AG04450 (cell line): ENCODE data around the gene MAGI2. TPM values are rescaled to one million over a fixed set of nuclear protein-coding genes. Genes with fewer than 3 reads are reported as not detected.

Experiments
- CTCF ChIA-PET: fragments of 300-600, 350-600 bp; formaldehyde crosslinking; extraction: SDS; loops from one replicate; lab custom pipeline; 2022; ENCODE audit warnings: antibody characterized with exemption, inconsistent platforms; lab: Charles Lee
- POLR2A ChIA-PET: fragments of 350-600 bp; formaldehyde crosslinking; extraction: SDS; loops from one replicate; lab custom pipeline; 2021; ENCODE audit warnings: antibody characterized with exemption, inconsistent platforms; lab: Yijun Ruan, JAX
- DNase-seq: peaks from one replicate; pipeline ENCODE4 v3.0.0-alpha.2; 2011; ENCODE audit warnings: low read depth, low spot score
- H3K27ac ChIP-seq: one replicate; pipeline ENCODE4 v1.5.1; 2012; ENCODE audit warnings: low read depth, low read length, control low read depth
- H3K27me3 ChIP-seq: one replicate; pipeline ENCODE4 v1.6.0; 2012; ENCODE audit warnings: low read length; ENCODE audit not compliant: control insufficient read depth, insufficient read depth
- H3K4me3 ChIP-seq: 2 replicates; pipeline ENCODE4 v1.5.1; 2011; ENCODE audit warnings: mild to moderate bottlenecking, low read depth, low read length, control low read depth
- H3K9me3 ChIP-seq: 2 replicates; pipeline ENCODE4 v1.5.1; 2012; ENCODE audit warnings: low read length; ENCODE audit not compliant: control insufficient read depth, insufficient read depth
- polyA plus RNA-seq: library from polyadenylated mRNA; depleted of rRNA; stranded (reverse); fragments of >200 nt; gene quantifications from 2 replicates; pipeline ENCODE4 v1.2.3, GENCODE V29; 2011
- TF ChIP-seq, protein P1 (sequence below): IDR thresholded peaks from 2 replicates; pipeline ENCODE4 v1.5.1; 2011; ENCODE audit warnings: low read depth, low read length, control low read depth, inconsistent platforms

The MAGI2 gene
- polyA plus RNA-seq, 1 experiment = 2.3 TPM

DNA sequence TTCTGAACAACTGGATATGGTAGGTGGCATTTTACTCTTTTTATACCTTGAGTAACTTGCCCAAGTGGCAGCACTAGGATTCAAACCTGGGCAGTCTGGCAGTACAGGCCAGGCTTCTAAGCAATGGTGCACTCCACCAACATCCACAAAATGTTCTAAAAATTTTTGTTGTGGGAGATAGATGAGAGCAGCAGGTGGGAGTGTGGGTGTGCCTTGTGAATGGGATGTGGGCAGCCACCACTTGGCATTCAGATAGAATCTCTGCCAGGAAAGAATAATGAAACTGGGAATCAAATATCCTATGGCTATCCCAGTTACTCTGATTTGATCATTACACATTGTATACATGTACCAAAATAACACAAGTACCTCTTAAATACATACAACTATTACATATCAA lies 810.7 kb downstream of the MAGI2 start:
- Histone ChIP-seq H3K4me3 (no peak overlapping the region), H3K27ac (no peak overlapping the region), H3K9me3 (no peaks in the 10 kb centered on the region), H3K27me3 (no peaks in the 10 kb centered on the region)
- ChIA-PET POLR2A (no interaction called here), CTCF (no interaction called here)
- TF ChIP-seq, protein P1, sequence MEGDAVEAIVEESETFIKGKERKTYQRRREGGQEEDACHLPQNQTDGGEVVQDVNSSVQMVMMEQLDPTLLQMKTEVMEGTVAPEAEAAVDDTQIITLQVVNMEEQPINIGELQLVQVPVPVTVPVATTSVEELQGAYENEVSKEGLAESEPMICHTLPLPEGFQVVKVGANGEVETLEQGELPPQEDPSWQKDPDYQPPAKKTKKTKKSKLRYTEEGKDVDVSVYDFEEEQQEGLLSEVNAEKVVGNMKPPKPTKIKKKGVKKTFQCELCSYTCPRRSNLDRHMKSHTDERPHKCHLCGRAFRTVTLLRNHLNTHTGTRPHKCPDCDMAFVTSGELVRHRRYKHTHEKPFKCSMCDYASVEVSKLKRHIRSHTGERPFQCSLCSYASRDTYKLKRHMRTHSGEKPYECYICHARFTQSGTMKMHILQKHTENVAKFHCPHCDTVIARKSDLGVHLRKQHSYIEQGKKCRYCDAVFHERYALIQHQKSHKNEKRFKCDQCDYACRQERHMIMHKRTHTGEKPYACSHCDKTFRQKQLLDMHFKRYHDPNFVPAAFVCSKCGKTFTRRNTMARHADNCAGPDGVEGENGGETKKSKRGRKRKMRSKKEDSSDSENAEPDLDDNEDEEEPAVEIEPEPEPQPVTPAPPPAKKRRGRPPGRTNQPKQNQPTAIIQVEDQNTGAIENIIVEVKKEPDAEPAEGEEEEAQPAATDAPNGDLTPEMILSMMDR = no peak
- DNase-seq = no peak

DNA sequence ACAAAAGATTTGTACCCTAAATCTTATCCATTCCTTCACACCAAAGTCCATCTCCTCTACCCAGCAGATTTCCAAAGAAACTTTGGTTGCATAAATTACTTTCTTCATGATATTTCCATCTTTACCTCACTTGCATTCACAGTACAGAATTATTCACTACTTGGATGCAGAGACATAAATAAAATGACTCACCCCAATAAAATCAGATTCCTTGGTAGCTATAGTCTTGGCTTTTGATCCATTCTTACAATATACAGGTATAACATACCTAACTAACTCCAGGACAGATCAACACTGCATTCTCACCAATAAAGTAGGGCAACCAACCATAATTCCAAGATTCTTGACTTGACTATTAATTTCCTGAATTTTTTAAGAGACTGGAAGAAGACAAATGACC lies 815.1 kb downstream of the MAGI2 start:
- no peak overlapping the region for H3K27ac ChIP-seq
- no peaks in the 10 kb centered on the region for H3K9me3 ChIP-seq
- H3K4me3 ChIP-seq = no peak overlapping the region
- DNase-seq = no peak
- TF ChIP-seq, protein P1 = no peak
- H3K27me3 ChIP-seq = no peaks in the 10 kb centered on the region
- CTCF ChIA-PET = interaction anchor here (0.6 kb wide), 1 partner anchor 71 kb away, joined by 3 read pairs; no protein-coding TSS in a partner anchor
- POLR2A ChIA-PET = no interaction called here

DNA sequence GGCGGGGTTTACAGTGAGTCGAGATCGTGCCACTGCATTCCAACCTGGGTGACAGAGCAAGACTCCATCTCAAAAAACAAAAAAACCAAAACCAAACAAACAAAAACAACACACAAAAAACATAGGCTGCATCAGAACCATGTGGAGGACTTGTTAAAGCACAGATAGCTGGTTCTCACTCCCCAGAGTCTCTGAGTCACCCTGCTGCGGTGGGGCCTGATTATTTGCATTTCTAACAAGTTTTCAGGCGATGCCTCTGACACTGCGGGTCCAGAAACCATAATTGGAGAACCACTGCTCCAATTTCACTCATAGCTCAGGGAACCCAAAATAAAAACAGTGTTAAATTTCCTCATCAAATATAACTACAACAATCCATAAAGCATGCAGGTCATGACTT lies 816.7 kb downstream of the MAGI2 start:
- CTCF ChIA-PET = no interaction called here
- TF ChIP-seq, protein P1 = no peak
- Histone ChIP-seq H3K4me3 (no peak overlapping the region), H3K27ac (no peak overlapping the region), H3K27me3 (no peaks in the 10 kb centered on the region), H3K9me3 (no peaks in the 10 kb centered on the region)
- DNase-seq = no peak
- POLR2A ChIA-PET = no interaction called here

DNA sequence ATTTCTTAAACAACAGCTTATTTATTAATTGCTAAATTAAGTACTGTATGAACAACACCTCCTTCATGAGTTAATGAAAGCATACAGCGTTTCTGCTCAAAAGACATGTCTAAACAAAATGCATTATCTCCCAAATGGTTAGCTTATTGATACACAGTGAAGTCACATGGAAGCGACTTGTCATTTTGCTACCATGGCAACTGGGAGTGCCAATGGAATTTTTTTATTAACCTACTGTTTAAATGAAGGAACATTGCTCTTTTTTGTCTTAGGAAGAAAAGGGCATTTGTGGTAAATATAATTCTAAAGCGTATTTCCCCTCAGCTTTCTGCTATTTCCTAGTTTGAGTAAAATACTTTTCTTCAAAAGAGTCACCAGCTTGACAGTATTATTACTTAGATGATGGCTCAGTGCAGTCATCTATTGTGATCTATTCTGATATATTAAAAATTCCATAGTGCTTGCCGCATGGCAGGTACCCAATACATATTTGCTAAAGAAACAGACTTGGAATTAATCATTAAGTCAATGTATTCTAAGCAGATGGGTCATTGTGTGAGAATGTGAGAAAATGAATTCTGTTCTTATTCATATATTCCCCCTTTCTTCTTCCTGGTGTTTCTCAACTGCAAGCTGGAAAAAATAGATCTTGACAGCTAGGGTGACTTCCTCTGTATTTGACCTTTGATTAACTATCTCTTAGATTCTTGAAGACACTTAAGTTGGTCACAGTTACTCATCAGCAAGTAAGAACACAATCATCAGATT lies 818.3 kb downstream of the MAGI2 start:
- ChIA-PET CTCF (no interaction called here), POLR2A (no interaction called here)
- Histone ChIP-seq H3K4me3 (no peak overlapping the region), H3K27ac (no peak overlapping the region), H3K9me3 (no peaks in the 10 kb centered on the region), H3K27me3 (no peaks in the 10 kb centered on the region)
- TF ChIP-seq, protein P1 = no peak
- no peak for DNase-seq

DNA sequence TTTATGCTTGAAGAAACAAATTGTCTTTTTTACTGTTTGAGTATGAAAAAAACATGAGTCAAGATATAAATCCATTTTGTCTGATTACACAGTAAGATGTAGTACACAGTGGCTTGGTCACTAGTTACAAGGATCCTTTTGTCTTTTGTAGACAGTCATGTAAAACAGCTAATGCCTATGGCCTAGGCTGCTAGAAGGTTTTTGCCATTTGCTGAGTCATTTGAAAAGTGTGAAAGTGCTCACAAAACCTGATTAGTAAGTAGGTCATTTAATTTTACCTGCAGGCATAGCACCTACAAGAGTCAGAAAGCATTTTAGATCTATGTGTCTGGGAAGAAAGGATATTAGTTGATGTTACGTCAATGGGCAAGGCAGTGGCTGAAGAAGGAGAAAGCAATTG lies 819.4 kb downstream of the MAGI2 start:
- no peak overlapping the region for H3K27ac ChIP-seq
- H3K27me3 ChIP-seq = no peaks in the 10 kb centered on the region
- ChIA-PET POLR2A (no interaction called here), CTCF (no interaction called here)
- no peak for DNase-seq
- TF ChIP-seq, protein P1 = no peak
- no peak overlapping the region for H3K4me3 ChIP-seq
- no peaks in the 10 kb centered on the region for H3K9me3 ChIP-seq
